Measurements from ENCODE around the gene TMEM233. TPM values are rescaled to one million over a fixed set of nuclear protein-coding genes. Genes with fewer than 3 reads are reported as not detected.

The TMEM233 gene
- total and polyA plus RNA-seq, 9 of the 15 experiments (the other 6 are each of a cell fraction or from before 2014, with no cell fraction given) = 0.04 to 0.17 (median 0.07) TPM; not detected in 2

DNA sequence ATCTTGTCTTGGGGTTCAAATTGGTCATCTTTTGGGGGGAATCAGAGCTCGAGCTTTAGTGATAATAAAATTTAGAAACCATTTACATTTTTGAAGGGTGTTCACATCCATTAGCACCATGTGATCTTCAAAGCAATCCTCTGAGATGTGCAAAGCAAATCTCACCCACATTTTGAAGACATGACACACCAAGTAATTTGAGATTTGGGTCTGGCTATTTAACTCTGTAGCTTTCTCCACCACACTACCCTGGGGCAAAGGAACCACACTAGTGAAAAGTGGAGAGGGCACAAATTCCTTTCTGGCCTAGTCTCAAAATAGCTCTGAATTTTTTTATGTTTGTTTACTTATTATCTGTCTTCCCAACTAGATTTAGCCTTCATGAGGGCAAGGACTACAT lies 46.6 kb upstream of the TMEM233 start:
- intact Hi-C loops (cut with micrococcal nuclease) = no loop called here
- in situ Hi-C loops (cut with MboI) = no loop called here
- BruUV-seq (replicated peaks) = no TSS peak
- H3K4me3 ChIP-seq = no peak overlapping the region
- CTCF ChIA-PET (ENCODE audit: low intra/inter-chr PET ratio) = no interaction called here
- DNase-seq (ENCODE audit: extremely low read depth in 1 of 4, low spot score in 3 of 4) (no peak), ATAC-seq (no peak), FAIRE-seq (no peak)
- no peak for TF ChIP-seq EHMT2 (IDR thresholded peaks at IDR 0.05)
- no peak for TF ChIP-seq PHF8 (IDR thresholded peaks at IDR 0.05; ENCODE audit: borderline replicate concordance, low read length)
- no peak for TF ChIP-seq ZNF79 (CRISPR knock-in tag; IDR thresholded peaks at IDR 0.05; ENCODE audit: low read depth)
- no peak for TF ChIP-seq FOXA3 (CRISPR knock-in tag; conservative IDR thresholded peaks at IDR 0.05 in 1 of 2, IDR thresholded peaks at IDR 0.05 in 1 of 2)
- no peak for TF ChIP-seq ZNF3 (CRISPR knock-in tag; IDR thresholded peaks at IDR 0.05)
- no peak for TF ChIP-seq RFX1 (IDR thresholded peaks at IDR 0.05)
- no peak for TF ChIP-seq POLR2AphosphoS2 (IDR thresholded peaks at IDR 0.05; ENCODE audit: low read length)
- TF ChIP-seq DPF2 (IDR thresholded peaks at IDR 0.05) = no peak
- no peak for TF ChIP-seq PCBP1 (IDR thresholded peaks at IDR 0.05; ENCODE audit: low read depth, low read length, poor library complexity, severe bottlenecking)
- no peak for TF ChIP-seq DACH1 (IDR thresholded peaks at IDR 0.05; ENCODE audit: partially characterized antibody)
- TF ChIP-seq ZNF57 (CRISPR knock-in tag; IDR thresholded peaks at IDR 0.05) = no peak
- TF ChIP-seq CUX1 (CRISPR knock-in tag; IDR thresholded peaks at IDR 0.05) = no peak
- TF ChIP-seq LEF1 (IDR thresholded peaks at IDR 0.05) = no peak
- TF ChIP-seq, protein P1, sequence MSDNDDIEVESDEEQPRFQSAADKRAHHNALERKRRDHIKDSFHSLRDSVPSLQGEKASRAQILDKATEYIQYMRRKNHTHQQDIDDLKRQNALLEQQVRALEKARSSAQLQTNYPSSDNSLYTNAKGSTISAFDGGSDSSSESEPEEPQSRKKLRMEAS (CRISPR knock-in tag; IDR thresholded peaks at IDR 0.05) = no peak
- TF ChIP-seq ETV1 (tag; conservative IDR thresholded peaks at IDR 0.05; ENCODE audit: low read depth) = no peak
- no peak for TF ChIP-seq RBM25 (IDR thresholded peaks at IDR 0.05; ENCODE audit: low read depth, low read length, severe bottlenecking)
- no peak for TF ChIP-seq ZNF174 (CRISPR knock-in tag; IDR thresholded peaks at IDR 0.05)
- TF ChIP-seq, protein P2, sequence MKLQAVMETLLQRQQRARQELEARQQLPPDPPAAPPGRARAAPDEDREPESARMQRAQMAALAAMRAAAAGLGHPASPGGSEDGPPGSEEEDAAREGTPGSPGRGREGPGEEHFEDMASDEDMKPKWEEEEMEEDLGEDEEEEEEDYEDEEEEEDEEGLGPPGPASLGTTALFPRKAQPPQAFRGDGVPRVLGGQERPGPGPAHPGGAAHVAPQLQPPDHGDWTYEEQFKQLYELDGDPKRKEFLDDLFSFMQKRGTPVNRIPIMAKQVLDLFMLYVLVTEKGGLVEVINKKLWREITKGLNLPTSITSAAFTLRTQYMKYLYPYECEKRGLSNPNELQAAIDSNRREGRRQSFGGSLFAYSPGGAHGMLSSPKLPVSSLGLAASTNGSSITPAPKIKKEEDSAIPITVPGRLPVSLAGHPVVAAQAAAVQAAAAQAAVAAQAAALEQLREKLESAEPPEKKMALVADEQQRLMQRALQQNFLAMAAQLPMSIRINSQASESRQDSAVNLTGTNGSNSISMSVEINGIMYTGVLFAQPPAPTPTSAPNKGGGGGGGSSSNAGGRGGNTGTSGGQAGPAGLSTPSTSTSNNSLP (IDR thresholded peaks at IDR 0.05; ENCODE audit: borderline replicate concordance, low read depth, low read length) = no peak
- H3K36me3 ChIP-seq (ENCODE audit: control insufficient read depth, insufficient read depth, low read length) = no peaks in the 10 kb centered on the region
- H2AFZ ChIP-seq (ENCODE audit: low read depth, low read length) = no peak overlapping the region
- no peak overlapping the region for H3K4me2 ChIP-seq (ENCODE audit: insufficient read depth, low read length)
- H3K9me1 ChIP-seq (ENCODE audit: control insufficient read depth, insufficient read depth, low read length) = no peaks in the 10 kb centered on the region
- POLR2A ChIA-PET = interaction anchor here (1.0 kb wide), 1 partner anchor 23 kb away, joined by 3 read pairs; no protein-coding TSS in a partner anchor
- H3K4me1 ChIP-seq (replicated peaks in 1 of 2; ENCODE audit: control insufficient read depth in 2 of 2, insufficient read depth in 2 of 2, low read length in 2 of 2) = no peaks in the 10 kb centered on the region
- 0% methylated on average over 1 of the region's 1 CpG for WGBS (ENCODE audit: insufficient coverage, low coverage, missing lambda C conversion rate)
- no peak overlapping the region for H3K9ac ChIP-seq (ENCODE audit: insufficient read depth in 1 of 2, low read depth in 2 of 2, low read length in 2 of 2)
- H3K79me2 ChIP-seq (ENCODE audit: control insufficient read depth, insufficient read depth, low read length) = no peaks in the 10 kb centered on the region
- no peaks in the 10 kb centered on the region for H4K20me1 ChIP-seq (replicated peaks; ENCODE audit: control insufficient read depth, insufficient read depth, low read length)
- no peak overlapping the region for H3K27ac ChIP-seq (ENCODE audit: extremely low read depth, low read depth, low read length)
- no peaks in the 10 kb centered on the region; a peak in 2 of 5 replicates for H3K27me3 ChIP-seq (ENCODE audit: control insufficient read depth in 2 of 2, insufficient read depth in 2 of 2, low read length in 2 of 2)
- H3K9me3 ChIP-seq (replicated peaks; ENCODE audit: control insufficient read depth, insufficient read depth, low read depth, low read length) = no peaks in the 10 kb centered on the region

Measured in K562 (cell line).